Mesothelial cell of epicardium (in vitro differentiated cells): ENCODE data around the gene GNAO1. TPM values are rescaled to one million over a fixed set of nuclear protein-coding genes. Genes with fewer than 3 reads are reported as not detected.

Experiments used
- DNase-seq, 2 experiments: peaks; one replicate each; pipeline ENCODE4 v3.0.0; 2021; ENCODE audit warnings: low spot score in 2 of 2; ENCODE audit not compliant: unreplicated experiment in 2 of 2
- H3K27ac Mint-ChIP-seq: 2 replicates; pipeline ENCODE4 v1.8.0; 2021; ENCODE audit warnings: mixed read lengths
- H3K27me3 Mint-ChIP-seq: 2 replicates; pipeline ENCODE4 v1.8.0; 2021; ENCODE audit warnings: low read depth, mixed read lengths
- H3K36me3 Mint-ChIP-seq: 2 replicates; pipeline ENCODE4 v1.8.0; 2021; ENCODE audit warnings: mixed read lengths
- H3K4me1 Mint-ChIP-seq: 2 replicates; pipeline ENCODE4 v1.8.0; 2021; ENCODE audit warnings: mixed read lengths
- H3K4me3 Mint-ChIP-seq: 2 replicates; pipeline ENCODE4 v1.8.0; 2021; ENCODE audit warnings: mild to moderate bottlenecking, moderate library complexity, mixed read lengths
- H3K9me3 Mint-ChIP-seq: 2 replicates; pipeline ENCODE4 v1.8.0; 2021; ENCODE audit warnings: mixed read lengths
- total RNA-seq: library from RNA; stranded (reverse); gene quantifications from 3 replicates; pipeline ENCODE4 v1.2.1, GENCODE V29; 2021
- TF ChIP-seq, protein P1 (sequence below): fragments of 200-600 bp; sonication (generic); IDR thresholded peaks from one replicate; pipeline ENCODE4 v1.5.0; 2021; ENCODE audit warnings: antibody characterized with exemption; ENCODE audit not compliant: unreplicated experiment

GNAO1 gene
- total RNA-seq, 1 donor from 2014 or later = 3.3 TPM

GRCh38 chr16:56272583-56272894 is 81.2 kb downstream of the GNAO1 start:
- H3K27me3 Mint-ChIP-seq = no peaks in the 10 kb centered on the region
- TF ChIP-seq, protein P1, sequence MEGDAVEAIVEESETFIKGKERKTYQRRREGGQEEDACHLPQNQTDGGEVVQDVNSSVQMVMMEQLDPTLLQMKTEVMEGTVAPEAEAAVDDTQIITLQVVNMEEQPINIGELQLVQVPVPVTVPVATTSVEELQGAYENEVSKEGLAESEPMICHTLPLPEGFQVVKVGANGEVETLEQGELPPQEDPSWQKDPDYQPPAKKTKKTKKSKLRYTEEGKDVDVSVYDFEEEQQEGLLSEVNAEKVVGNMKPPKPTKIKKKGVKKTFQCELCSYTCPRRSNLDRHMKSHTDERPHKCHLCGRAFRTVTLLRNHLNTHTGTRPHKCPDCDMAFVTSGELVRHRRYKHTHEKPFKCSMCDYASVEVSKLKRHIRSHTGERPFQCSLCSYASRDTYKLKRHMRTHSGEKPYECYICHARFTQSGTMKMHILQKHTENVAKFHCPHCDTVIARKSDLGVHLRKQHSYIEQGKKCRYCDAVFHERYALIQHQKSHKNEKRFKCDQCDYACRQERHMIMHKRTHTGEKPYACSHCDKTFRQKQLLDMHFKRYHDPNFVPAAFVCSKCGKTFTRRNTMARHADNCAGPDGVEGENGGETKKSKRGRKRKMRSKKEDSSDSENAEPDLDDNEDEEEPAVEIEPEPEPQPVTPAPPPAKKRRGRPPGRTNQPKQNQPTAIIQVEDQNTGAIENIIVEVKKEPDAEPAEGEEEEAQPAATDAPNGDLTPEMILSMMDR = no peak
- peaks cover 7% of the 10 kb centered on the region for H3K4me1 Mint-ChIP-seq
- H3K36me3 Mint-ChIP-seq = no peaks in the 10 kb centered on the region
- H3K27ac Mint-ChIP-seq = no peak overlapping the region
- no peak overlapping the region for H3K4me3 Mint-ChIP-seq
- H3K9me3 Mint-ChIP-seq = peaks cover 19% of the 10 kb centered on the region
- DNase-seq = no peak

- DNase-seq = no peak
- H3K4me1 Mint-ChIP-seq = peaks cover 7% of the 10 kb centered on the region
- TF ChIP-seq, protein P1 = no peak
- H3K9me3 Mint-ChIP-seq = peaks cover 19% of the 10 kb centered on the region
- no peaks in the 10 kb centered on the region for H3K27me3 Mint-ChIP-seq
- no peak overlapping the region for H3K27ac Mint-ChIP-seq
- no peak overlapping the region for H3K4me3 Mint-ChIP-seq
- no peaks in the 10 kb centered on the region for H3K36me3 Mint-ChIP-seq
These were observed 82.3 kb downstream of the GNAO1 start for GRCh38 chr16:56273615-56274014.

DNA sequence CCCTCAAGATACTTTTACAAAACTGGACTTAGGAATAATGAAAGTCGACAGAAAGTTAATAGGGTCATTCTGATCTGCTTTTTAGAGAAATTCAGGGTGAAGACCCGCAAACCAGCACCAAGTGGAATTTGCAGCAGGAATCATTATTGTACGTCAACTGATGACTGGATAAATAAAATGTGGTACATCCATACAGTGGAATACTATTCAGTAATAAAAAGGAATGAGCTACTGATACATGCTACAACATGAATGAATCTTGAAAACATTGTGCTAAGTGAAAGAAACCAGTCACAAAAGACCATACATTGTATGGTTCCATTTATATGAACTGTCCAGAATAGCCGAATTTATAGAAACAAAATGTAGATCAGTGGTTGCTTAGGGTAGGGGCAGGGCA is 83.1 kb downstream of the GNAO1 start:
- DNase-seq = no peak
- no peaks in the 10 kb centered on the region for H3K36me3 Mint-ChIP-seq
- TF ChIP-seq, protein P1 = no peak
- H3K4me1 Mint-ChIP-seq = peaks cover 5% of the 10 kb centered on the region
- no peak overlapping the region for H3K27ac Mint-ChIP-seq
- no peak overlapping the region for H3K4me3 Mint-ChIP-seq
- H3K27me3 Mint-ChIP-seq = no peaks in the 10 kb centered on the region
- H3K9me3 Mint-ChIP-seq = peaks cover 19% of the 10 kb centered on the region

DNA sequence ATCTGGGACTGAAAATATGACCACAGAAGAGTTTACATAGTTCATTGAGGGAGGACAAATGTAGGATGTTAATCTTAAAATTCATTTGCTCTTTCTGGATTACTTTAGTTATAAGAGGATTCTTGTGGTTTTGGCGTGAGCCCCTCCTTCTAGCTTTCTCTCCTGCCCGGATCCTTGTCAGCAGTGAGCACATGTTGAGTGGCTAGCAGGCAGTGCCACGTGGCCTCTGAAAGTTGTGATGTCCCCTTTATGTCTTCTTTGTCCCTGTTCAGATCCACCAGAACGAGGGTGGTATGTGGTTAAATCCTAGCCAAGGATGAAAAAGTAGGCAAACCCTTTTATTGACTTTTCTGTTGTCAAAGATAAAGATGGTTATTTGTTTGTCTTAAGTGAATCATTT is 83.8 kb downstream of the GNAO1 start:
- Mint-ChIP-seq H3K9me3 (peaks cover 19% of the 10 kb centered on the region), H3K4me1 (peaks cover 3% of the 10 kb centered on the region), H3K36me3 (no peaks in the 10 kb centered on the region), H3K27ac (no peak overlapping the region), H3K27me3 (no peaks in the 10 kb centered on the region), H3K4me3 (no peak overlapping the region)
- no peak for DNase-seq
- TF ChIP-seq, protein P1 = no peak

DNA sequence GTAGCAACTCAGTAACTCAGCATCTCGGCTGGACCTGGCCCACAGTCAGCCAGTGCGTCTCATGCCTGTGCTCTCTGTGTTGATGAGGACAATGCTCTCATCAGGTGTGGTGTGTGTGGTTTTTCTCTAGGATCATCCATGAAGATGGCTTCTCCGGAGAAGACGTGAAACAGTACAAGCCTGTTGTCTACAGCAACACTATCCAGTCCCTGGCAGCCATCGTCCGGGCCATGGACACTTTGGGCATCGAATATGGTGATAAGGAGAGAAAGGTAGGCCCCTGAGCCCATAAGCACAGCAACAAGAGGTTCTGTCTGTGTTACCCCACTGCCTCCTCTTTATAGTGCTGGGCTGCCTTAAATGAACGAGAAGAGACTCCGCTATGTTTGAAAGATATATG is 84.5 kb downstream of the GNAO1 start:
- Mint-ChIP-seq H3K27me3 (no peaks in the 10 kb centered on the region), H3K4me3 (no peak overlapping the region), H3K9me3 (peaks cover 19% of the 10 kb centered on the region), H3K4me1 (peaks cover 3% of the 10 kb centered on the region), H3K27ac (no peak overlapping the region), H3K36me3 (no peaks in the 10 kb centered on the region)
- TF ChIP-seq, protein P1 = no peak
- DNase-seq = no peak

DNA sequence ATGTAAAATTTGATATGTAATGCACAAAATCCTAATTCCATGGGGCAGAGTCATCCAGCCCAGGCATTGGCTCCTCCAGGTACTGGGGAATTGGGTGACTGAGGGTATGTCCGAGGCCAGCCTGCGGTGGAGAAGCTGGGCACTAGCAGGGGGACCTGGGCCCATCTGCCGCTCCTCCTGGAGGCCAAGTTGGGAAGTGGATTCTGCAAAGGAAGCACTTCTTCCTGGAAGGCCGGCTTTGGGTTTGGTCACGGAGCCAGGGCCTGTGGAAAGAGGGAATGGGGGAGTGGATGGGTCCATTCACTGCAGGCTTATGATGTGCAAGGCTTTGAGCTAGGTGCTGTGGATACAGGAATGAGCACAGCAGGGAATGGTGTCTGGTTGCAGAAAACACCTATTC is 85.8 kb downstream of the GNAO1 start:
- H3K4me3 Mint-ChIP-seq = no peak overlapping the region
- no peak for DNase-seq
- no peaks in the 10 kb centered on the region for H3K27me3 Mint-ChIP-seq
- H3K27ac Mint-ChIP-seq = no peak overlapping the region
- no peaks in the 10 kb centered on the region for H3K36me3 Mint-ChIP-seq
- peaks cover 19% of the 10 kb centered on the region for H3K9me3 Mint-ChIP-seq
- peaks cover 3% of the 10 kb centered on the region for H3K4me1 Mint-ChIP-seq
- TF ChIP-seq, protein P1 = peak; percentile 27
